ENCODE data around the gene MSGN1.

Gene MSGN1

DNA sequence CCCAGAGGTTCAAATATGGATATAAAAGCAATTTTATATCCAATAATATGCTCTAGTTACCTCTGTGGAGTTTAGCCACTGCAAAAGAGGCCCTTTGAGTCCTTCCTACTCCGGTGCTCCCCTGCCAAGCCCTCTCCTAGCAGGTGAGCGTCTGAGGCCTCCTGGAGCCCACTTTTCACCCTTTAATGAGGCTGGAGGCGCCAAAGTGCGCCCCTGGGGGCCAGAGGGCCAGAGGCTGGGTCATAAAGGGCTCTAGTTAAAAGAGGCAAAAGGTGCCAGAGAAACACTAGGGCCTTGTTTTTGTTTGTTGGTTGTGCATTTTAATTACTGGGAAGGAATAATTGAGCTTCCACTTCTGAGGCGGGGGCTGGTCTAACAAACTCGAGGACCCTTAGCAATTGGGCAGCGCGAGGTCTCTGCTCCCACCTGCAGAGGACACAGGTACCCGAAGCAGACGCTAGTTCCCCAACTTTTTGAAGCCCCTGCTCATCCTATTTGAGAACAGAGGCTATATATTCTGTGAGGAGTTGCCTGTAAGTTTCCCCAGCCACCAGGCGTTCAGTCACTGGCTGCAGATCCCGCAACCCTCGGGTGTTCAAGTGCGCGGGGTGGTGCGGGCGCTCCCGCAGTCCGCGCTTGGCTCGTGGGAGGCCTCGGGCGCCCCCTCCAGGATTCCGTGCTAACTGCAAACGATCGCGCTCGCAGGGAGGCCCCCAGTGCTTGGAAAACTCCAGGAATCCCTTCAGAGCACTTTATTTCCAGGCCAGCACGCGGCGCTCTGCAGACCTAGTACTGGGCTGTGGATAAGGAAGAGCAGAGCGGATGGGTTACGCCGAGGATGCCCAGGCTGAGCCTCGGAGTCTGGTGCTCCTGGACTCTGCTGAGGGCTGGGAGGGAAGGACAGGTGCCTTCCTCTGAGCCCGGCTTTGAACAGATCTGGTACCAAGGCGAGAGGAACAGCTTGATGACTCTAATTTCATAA is 14.1 kb downstream of the MSGN1 start:
- no peaks in the 10 kb centered on the region for H3K4me1 ChIP-seq (ENCODE audit: control insufficient read depth, insufficient read depth, low read length)
- H3K9me3 ChIP-seq (ENCODE audit: control insufficient read depth, insufficient read depth, low read depth, low read length): no peaks in the 10 kb centered on the region
- POLR2A ChIA-PET: no interaction called here
- H3K36me3 ChIP-seq (ENCODE audit: control insufficient read depth in 2 of 2, insufficient read depth in 1 of 2, low read length in 2 of 2): no peaks in the 10 kb centered on the region
- TF ChIP-seq IKZF3 (tag by site-specific recombination; IDR thresholded peaks at IDR 0.05): peak; percentile 81
- TF ChIP-seq GLIS1 (tag by site-specific recombination; IDR thresholded peaks at IDR 0.05): peak; percentile 94
- TF ChIP-seq ZNF184 (tag by site-specific recombination; IDR thresholded peaks at IDR 0.05): 0 out of 2 replicates have a peak, but pooled peaks have one; percentile 10
- no peak for TF ChIP-seq MYNN (tag by site-specific recombination; IDR thresholded peaks at IDR 0.05; ENCODE audit: borderline replicate concordance)
- TF ChIP-seq CTCF (tag by site-specific recombination; IDR thresholded peaks at IDR 0.05): peak; percentile 96
- peak; percentile 88 for TF ChIP-seq GLIS2 (tag by site-specific recombination; IDR thresholded peaks at IDR 0.05)
- peak; percentile 58 for TF ChIP-seq ZBTB26 (tag by site-specific recombination; optimal IDR thresholded peaks at IDR 0.05)
- peak; percentile 53; the same call in 1 of the 2 replicates for TF ChIP-seq ZNF660 (tag by site-specific recombination; IDR thresholded peaks at IDR 0.05)
- TF ChIP-seq ZXDB (tag by site-specific recombination; IDR thresholded peaks at IDR 0.05): 0 out of 2 replicates have a peak, but pooled peaks have one; percentile 31
- TF ChIP-seq ZNF610 (tag by site-specific recombination; IDR thresholded peaks at IDR 0.05; ENCODE audit: borderline replicate concordance): no peak
- TF ChIP-seq, protein P1, sequence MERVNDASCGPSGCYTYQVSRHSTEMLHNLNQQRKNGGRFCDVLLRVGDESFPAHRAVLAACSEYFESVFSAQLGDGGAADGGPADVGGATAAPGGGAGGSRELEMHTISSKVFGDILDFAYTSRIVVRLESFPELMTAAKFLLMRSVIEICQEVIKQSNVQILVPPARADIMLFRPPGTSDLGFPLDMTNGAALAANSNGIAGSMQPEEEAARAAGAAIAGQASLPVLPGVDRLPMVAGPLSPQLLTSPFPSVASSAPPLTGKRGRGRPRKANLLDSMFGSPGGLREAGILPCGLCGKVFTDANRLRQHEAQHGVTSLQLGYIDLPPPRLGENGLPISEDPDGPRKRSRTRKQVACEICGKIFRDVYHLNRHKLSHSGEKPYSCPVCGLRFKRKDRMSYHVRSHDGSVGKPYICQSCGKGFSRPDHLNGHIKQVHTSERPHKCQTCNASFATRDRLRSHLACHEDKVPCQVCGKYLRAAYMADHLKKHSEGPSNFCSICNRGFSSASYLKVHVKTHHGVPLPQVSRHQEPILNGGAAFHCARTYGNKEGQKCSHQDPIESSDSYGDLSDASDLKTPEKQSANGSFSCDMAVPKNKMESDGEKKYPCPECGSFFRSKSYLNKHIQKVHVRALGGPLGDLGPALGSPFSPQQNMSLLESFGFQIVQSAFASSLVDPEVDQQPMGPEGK (tag by site-specific recombination; IDR thresholded peaks at IDR 0.05): peak; percentile 20; the same call in 1 of the 2 replicates
- TF ChIP-seq ZNF654 (tag by site-specific recombination; IDR thresholded peaks at IDR 0.05; ENCODE audit: low read depth): peak; percentile 48
- peak; percentile 96 for TF ChIP-seq ZBTB17 (tag by site-specific recombination; IDR thresholded peaks at IDR 0.05)
- peak; percentile 61; the same call in 1 of the 2 replicates for TF ChIP-seq ZNF600 (tag by site-specific recombination; IDR thresholded peaks at IDR 0.05)
- no peak for TF ChIP-seq ZIC2 (tag by site-specific recombination; IDR thresholded peaks at IDR 0.05)
- TF ChIP-seq SP7 (tag by site-specific recombination; IDR thresholded peaks at IDR 0.05): peak; percentile 13; the same call in 1 of the 2 replicates
- TF ChIP-seq ZSCAN30 (tag by site-specific recombination; IDR thresholded peaks at IDR 0.05): 0 out of 2 replicates have a peak, but pooled peaks have one; percentile 10
- TF ChIP-seq ZNF777 (tag by site-specific recombination; IDR thresholded peaks at IDR 0.05; ENCODE audit: borderline replicate concordance): no peak
- TF ChIP-seq, protein P2, sequence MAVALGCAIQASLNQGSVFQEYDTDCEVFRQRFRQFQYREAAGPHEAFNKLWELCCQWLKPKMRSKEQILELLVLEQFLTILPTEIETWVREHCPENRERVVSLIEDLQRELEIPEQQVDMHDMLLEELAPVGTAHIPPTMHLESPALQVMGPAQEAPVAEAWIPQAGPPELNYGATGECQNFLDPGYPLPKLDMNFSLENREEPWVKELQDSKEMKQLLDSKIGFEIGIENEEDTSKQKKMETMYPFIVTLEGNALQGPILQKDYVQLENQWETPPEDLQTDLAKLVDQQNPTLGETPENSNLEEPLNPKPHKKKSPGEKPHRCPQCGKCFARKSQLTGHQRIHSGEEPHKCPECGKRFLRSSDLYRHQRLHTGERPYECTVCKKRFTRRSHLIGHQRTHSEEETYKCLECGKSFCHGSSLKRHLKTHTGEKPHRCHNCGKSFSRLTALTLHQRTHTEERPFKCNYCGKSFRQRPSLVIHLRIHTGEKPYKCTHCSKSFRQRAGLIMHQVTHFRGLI (tag by site-specific recombination; IDR thresholded peaks at IDR 0.05): peak; percentile 50; the same call in 1 of the 2 replicates
- 0 out of 2 replicates have a peak, but pooled peaks have one; percentile 40 for TF ChIP-seq ZNF561 (tag by site-specific recombination; IDR thresholded peaks at IDR 0.05; ENCODE audit: borderline replicate concordance)
- TF ChIP-seq KLF8 (tag by site-specific recombination; IDR thresholded peaks at IDR 0.05): no peak
- 0 out of 2 replicates have a peak, but pooled peaks have one; percentile 27 for TF ChIP-seq TRIM28 (IDR thresholded peaks at IDR 0.05; ENCODE audit: borderline replicate concordance, low read length)
- peak; percentile 82 for TF ChIP-seq ZNF549 (tag by site-specific recombination; IDR thresholded peaks at IDR 0.05)
- TF ChIP-seq ZBTB1 (tag by site-specific recombination; IDR thresholded peaks at IDR 0.05): 0 out of 2 replicates have a peak, but pooled peaks have one; percentile 51
- H3K4me3 ChIP-seq (ENCODE audit: low read depth, low read length): no peak overlapping the region
- CTCF ChIA-PET: interaction anchor here (0.6 to 2.5 kb wide), 19 partner anchors 8 to 1754 kb away, joined by 3 to 20 read pairs (median 3); no protein-coding TSS in a partner anchor
- H3K27ac ChIP-seq (ENCODE audit: extremely low read depth, low read depth, low read length): no peak overlapping the region

All from HEK293 (cell line).